22Rv1 (cell line): Measurements from ENCODE around the gene ATG4B.

Experiments used
- ZFX ChIP-seq: fragments of 450-650 bp; IDR thresholded peaks from 2 replicates; pipeline ENCODE4 v1.6.1; 2017; ENCODE audit warnings: antibody characterized with exemption, borderline replicate concordance
- TF ChIP-seq, protein P1 (sequence below): fragments of 450-650 bp; IDR thresholded peaks from 2 replicates; pipeline ENCODE4 v1.5.1; 2017; ENCODE audit warnings: mild to moderate bottlenecking

DNA sequence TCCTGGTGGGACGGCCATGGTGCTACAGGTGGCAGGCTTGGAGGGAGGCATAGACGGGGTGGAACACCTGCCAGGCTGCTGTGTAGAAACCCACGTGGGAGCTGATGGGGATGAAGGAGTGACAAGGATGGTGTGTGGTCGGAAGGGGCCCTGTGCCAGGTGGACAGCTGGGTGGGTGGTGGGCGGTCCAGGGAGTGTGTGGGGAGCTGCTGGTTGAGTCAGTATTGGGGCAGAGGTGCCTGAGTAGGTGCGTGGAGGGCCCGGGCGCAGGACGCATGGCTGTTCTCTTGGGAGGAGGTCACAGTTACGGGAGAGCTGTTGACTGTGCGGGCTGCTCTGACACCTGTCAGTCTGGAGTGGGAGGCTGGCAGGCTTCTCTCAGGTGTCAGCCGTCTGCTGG, 84.4 kb downstream of the ATG4B start:
- TF ChIP-seq, protein P1, sequence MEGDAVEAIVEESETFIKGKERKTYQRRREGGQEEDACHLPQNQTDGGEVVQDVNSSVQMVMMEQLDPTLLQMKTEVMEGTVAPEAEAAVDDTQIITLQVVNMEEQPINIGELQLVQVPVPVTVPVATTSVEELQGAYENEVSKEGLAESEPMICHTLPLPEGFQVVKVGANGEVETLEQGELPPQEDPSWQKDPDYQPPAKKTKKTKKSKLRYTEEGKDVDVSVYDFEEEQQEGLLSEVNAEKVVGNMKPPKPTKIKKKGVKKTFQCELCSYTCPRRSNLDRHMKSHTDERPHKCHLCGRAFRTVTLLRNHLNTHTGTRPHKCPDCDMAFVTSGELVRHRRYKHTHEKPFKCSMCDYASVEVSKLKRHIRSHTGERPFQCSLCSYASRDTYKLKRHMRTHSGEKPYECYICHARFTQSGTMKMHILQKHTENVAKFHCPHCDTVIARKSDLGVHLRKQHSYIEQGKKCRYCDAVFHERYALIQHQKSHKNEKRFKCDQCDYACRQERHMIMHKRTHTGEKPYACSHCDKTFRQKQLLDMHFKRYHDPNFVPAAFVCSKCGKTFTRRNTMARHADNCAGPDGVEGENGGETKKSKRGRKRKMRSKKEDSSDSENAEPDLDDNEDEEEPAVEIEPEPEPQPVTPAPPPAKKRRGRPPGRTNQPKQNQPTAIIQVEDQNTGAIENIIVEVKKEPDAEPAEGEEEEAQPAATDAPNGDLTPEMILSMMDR = no peak
- no peak for TF ChIP-seq ZFX
